Hematopoietic multipotent progenitor cell treated with erythropoietin and hydrocortisone succinate and interleukin-3 and kit ligand, for 6 days (in vitro differentiated cells): ENCODE results near the gene POTEG.
"Not testable (repeated sequence)": the region's sequence is repeated elsewhere in the genome, so short reads cannot be mapped to it uniquely, and the experiment has no call there.

Experiments
- DNase-seq: peaks from one replicate; pipeline ENCODE4 v3.0.0-alpha.2; 2015

The POTEG gene

DNA sequence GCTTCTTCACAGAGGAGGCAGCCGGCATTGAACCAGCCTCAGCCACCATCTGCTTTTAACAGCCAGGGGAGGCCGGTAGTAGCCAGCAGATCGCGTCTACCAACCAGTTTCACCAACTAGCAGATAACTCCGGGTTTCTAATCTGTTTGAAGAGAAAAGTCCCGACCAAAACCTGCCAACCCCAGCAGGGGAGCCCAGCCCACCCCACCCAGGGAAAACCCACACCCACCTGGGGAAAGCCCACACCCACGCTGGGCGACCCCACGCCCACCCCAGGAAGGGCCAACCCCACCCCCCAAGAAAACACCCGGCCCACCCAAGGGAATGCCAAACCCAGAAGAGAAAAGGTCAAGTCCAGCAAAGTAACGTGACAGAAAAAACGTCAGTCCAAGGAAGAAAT is at the start of gene POTEG:
TSS of gene POTEG (minus strand) at position 101 of the 400 bp plus-strand sequence. CDS start at position 49, 52 bp downstream.
- DNase-seq, result not testable (repeated sequence)

DNA sequence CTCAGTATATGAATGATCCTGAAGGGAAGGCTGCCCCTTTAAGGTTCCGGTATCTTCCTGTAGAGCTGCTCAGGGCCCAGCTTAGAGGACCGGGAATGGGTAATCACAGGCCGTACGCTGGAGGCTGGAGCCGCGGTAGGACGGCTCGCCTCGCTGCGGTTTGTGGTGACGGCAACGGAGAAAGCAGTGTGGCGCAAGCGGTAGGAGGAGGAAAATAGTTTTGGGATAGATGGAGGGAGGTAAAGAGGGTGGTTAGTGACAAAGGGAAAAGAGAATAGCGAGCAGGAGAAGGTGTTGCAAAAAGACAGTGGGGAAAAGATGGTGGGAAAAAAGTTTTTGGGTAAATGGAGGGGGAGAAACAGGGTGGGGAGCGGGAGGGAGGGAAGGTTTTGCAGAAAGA is 48.0 kb upstream of the POTEG start:
- not testable (repeated sequence) for DNase-seq

GRCh38 chr14:19481421-19481820 is 47.3 kb upstream of the POTEG start:
- DNase-seq, result not testable (repeated sequence)

DNA sequence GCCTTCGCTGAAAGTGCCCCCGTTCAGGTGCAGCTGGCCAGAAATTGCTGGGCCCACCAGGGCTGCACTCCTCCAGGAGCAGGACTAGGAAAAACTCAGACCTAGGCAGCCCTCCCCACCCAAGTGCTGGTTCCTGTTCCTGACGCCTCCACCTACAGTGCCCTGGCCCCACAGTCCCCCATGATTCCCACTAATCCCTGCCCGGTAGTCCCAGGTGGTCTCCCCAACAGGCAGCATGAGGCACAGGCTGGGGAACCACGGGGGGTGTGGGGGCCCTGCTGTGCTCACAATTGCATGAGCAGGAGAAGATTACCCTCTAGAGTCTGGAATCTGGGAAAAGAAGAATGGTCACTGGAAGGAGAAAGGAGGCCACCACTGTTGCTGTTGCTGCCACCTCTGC is 46.4 kb upstream of the POTEG start:
- DNase-seq, result not testable (repeated sequence)

DNA sequence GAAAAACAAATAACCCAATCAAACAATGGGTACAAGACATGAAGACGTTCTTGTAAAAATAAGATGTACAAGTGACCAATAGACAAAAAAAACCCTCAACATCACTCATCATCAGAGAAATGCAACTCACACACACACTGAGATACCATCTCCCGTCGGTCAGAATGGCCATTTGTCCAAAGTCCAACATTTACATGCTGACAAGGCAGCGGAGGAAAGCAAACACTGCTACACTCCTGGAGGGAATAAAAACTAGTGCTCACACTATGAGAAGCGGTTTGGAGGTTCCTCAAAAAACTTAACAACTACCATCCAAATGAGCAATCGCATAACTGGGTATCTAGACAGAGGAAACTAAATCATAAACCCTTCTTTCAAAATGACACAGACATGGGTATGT is 11.6 kb upstream of the POTEG start:
- DNase-seq, result not testable (repeated sequence)

DNA sequence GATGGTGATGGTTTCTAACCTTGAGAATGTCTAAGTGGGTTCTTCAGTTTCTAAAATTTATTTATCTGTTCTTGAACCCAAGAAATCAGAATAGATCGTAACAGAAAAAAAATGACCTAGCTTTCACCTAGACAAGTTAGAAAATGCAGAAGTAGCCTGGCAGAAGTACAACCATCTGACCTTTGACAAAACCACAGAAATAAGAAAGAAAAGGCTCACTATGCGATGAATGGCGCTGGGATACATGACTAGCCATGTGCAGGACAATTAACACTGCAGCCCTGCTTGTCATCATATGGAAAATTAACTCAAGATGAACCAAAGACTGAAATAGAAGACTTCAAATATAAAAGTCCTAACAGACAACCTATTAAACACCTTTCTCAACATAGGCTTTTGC is 5.7 kb upstream of the POTEG start:
- not testable (repeated sequence) for DNase-seq

DNA sequence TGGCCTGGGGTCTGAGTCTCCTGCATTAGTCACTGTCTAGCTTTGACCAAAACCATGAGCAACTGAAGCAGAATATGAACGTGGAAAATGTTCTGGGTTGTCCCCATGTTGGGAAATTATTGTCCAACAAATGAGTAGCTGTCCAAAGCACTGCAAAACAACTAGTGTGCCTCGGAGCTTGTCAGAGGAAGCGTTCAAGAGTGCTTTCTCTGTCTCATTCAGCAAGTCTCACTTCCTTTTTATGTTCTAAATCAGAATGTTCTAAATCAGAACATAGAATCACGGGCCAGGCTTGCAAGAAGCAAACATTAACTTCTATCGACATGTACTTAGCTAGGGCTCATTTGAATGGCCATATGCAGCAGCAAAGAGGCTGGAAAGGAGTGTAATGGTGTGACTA is 5.1 kb upstream of the POTEG start:
- not testable (repeated sequence) for DNase-seq

DNA sequence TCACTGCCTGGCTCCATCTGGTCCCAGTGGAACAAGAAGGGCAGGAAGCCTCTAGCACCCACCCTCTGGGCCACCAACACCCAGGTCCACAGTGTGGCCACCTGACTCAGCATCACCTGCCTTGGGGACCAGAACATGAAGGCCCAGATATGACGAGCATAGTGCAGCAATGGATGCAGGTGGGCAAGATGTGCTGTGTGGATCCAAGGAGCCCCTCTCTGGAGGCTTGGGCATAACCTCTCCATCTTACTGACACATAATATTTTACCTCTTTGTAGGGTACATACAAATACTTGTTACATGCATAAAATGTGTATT is 2.9 kb upstream of the POTEG start:
- DNase-seq, result not testable (repeated sequence)

DNA sequence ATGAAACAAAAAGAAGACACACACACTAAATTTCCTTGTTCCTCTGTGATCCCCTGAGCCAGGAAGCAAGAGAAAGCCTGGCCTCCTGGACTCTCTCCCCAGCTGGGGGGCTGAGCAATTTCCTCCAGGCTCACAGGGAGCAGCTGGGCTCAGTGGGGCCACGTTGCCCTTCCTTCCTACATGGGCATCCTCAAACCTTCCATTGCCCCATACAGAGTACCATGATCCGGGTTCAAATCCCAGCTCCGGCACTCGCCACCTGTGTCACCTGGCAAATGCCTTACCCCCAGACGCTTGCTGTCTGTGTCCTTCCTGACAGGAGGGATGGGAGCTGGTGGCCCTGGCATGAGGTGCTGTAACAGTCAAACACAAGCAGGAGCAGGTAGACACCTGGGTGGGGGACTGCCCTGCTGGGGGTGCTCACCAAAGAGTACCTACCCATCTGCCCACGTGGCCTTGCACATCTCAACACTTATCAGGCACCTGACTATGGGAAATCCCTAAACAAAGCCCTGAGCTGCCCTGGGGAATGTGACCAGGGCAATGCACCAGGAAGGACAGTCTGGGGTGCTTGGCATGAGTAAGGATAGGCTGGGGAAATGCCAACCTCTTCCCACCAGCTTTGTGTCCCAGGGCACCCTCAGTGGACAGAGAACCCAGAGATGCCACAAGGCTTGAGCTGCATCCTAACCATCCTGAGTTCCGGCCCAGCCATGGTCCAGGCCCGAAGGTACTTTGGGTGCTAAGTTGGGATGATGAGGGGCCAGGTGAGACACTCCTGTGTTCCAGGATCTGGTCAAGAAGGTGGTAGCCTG is 2.4 kb upstream of the POTEG start:
- not testable (repeated sequence) for DNase-seq

DNA sequence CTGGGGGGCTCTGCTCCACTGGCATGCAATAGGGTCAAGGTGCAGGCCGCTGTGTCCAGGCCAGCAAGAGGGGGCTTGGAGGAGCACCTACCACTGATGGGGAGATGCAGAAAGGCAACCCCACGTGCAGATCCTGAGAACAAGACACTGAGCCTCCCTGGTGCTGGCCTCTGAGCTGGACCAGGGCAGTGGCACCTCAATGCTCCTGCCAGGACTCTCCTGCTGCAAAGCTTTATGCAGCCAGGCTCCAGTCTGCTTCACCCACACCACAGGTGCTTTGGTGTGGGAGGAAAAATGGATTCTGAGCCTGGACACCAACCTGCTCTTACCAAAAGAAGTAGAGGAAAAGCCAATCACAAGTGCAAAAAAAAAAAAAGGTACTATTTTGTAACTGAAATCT is 1.7 kb upstream of the POTEG start:
- not testable (repeated sequence) for DNase-seq

- DNase-seq, result not testable (repeated sequence)
These were observed 750 bp upstream of the POTEG start for GRCh38 chr14:19434891-19435290.

GRCh38 chr14:19433765-19434164 is 376 bp downstream of the POTEG start:
- DNase-seq, result not testable (repeated sequence)

- not testable (repeated sequence) for DNase-seq
These were observed 25.6 kb downstream of the POTEG start for GRCh38 chr14:19408519-19408918.

- not testable (repeated sequence) for DNase-seq
These were observed 32.0 kb downstream of the POTEG start for GRCh38 chr14:19402097-19402496.

DNA sequence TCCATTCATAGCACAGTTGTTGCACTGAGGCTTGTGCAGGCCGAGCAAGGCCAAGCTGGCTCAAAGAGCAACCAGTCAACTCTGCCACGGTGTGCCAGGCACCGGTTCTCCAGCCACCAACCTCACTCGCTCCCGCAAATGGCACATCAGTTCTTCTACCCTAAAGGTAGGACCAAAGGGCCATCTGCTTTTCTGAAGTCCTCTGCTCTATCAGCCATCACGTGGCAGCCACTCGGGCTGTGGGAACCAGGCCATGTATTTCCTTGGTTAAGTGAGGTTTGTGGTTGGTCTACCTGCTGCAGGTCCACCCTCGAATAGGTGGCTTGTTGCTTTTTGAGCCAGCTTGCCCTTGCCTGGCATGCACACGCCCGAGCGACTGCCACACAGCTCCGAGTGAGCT is 39.4 kb downstream of the POTEG start:
- not testable (repeated sequence) for DNase-seq

DNA sequence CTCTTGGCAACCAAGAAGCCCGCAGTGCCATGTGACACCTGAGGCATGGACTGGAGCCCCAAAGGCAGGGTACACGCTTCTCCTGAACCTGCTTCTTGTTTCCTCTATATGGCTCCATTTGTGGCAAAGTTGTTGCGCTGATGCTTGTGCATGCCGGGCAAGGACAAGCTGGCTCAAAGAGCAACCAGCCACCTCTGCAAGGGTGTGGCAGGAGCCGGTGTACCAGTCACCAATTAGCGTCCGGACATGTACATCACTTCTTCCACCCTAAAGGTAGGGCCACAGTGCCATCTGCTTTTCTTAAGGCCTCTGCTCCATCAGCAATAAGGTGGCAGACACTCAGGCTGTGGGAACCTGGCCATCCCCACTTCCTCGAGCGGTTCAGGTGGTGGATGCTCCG is 43.9 kb downstream of the POTEG start:
- not testable (repeated sequence) for DNase-seq

DNA sequence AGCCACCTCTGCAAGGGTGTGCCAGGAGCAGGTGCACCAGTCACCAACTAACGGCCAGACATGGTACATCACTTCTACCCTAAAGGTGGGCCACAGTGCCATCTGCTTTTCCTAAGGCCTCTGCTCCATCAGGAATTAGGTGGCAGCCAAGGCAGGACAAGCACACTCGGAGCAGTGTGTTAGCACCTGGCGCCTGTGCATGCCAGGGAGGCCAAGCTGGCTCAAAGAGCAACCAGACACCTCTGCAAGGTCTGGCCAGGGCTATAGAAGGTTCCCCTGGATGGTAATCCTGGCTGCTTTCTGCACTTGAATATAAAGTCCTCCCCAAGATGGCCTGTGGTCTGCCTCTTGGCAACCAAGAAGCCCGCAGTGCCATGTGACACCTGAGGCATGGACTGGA is 45.4 kb downstream of the POTEG start:
- DNase-seq, result not testable (repeated sequence)

DNA sequence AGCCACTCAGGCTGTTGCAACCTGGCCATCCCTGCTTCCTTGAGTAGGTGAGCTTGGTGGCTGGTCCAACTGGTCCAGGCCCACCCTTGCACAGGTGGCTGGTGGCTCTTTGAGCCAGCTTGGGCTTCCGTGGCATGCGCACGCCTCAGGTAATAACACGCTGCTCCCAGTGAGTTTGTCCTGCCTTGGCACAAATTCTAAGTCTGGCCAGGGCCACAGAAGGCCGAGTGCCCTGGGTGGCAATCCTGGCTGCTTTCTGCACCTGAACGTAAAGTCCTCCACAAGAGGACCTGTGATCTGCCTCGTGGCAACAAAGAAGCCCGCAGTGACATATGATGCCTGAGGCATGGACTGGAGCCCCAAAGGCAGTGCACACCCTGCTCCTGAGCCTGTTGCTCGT is 47.1 kb downstream of the POTEG start:
- not testable (repeated sequence) for DNase-seq

DNA sequence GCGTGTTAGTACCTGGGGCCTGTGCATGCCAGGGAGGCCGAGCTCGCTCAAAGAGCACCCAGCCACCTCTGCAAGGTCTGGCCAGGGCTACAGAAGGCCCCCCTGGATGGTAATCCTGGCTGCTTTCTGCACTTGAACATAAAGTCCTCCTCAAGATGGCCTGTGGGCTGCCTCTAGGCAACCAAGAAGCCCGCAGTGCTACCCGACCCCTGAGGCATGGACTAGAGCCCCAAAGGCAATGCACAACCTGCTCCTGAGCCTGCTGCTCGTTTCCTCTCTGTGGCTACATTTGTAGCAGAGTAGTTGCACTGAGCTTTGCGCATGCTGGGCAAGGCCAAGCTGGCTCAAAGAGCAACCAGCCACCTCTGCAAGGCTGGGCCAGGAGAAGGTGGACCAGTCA is 47.8 kb downstream of the POTEG start:
- not testable (repeated sequence) for DNase-seq

DNA sequence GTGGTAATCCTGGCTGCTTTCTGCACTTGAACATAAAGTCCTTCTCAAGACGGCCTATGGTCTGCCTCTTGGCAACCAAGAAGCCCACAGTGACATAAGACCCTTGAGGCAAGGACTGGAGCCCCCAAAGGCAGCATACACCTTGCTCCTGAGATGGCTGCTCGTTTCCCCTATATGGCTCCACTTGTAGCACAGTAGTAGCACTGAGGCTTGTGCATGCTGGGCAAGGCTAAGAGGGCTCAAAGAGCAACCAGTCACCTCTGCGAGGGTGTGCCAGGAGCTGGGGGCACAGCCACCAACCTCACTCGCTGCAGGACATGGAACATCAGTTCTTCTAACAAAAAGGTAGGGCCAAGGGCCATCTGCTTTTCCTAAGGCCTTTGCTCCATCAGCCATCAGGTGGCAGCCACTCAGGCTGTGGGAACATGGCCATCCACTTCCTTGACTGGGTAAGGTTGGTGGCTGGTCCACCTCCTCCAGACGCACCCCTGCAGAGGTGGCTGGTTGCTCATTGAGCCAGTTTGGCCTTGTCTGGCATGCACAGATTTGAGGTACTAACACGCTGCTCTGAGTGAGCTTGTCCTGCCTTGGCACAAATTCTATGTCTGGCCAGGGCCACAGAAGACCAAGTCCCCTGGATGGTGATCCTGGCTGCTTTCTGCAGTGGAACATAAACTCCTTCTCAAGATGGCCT is 49.9 kb downstream of the POTEG start:
- DNase-seq, result not testable (repeated sequence)

GRCh38 chr14:19383008-19383584 is 51.0 kb downstream of the POTEG start:
- not testable (repeated sequence) for DNase-seq

- DNase-seq, result not testable (repeated sequence)
These were observed 54.0 kb downstream of the POTEG start for GRCh38 chr14:19380137-19380536.

DNA sequence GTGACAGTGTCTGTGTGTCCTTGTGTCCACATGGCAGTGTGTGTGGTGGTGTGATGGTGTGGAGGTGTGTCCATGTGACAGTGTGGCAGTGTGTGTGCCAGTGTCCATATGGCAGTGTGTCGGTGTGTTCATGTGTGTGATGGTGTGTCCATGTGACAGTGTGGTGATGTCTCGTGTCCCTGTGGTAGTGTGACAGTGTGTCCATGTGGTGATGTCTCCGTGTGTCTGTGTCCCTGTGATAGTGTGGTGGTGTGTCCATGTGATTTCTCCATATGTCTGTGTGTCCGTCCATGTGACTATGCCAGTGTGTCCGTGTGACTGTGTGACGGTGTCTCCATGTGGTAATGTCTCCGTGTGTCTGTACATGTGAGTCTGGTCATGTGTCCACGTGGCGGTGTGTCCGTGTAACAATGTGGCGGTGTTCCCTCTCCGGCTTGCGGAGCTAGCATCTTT is 59.7 kb downstream of the POTEG start:
- not testable (repeated sequence) for DNase-seq
